GM23338 (cell line): ENCODE measurements around the gene XPR1. TPM values are rescaled to one million over a fixed set of nuclear protein-coding genes. Genes with fewer than 3 reads are reported as not detected.

ENCODE experiments used
- ETS1 ChIP-seq: IDR thresholded peaks from 2 replicates; pipeline ENCODE4 v1.6.1; 2016; ENCODE audit warnings: antibody characterized with exemption
- EZH2 ChIP-seq: fragments of 200-600 bp; sonication (generic); IDR thresholded peaks from one replicate; pipeline ENCODE4 v1.8.0; 2017; ENCODE audit warnings: antibody characterized with exemption, mild to moderate bottlenecking, low read depth; ENCODE audit not compliant: unreplicated experiment
- EZH2phosphoT487 ChIP-seq: fragments of 200-600 bp; sonication (generic); IDR thresholded peaks from one replicate; pipeline ENCODE4 v1.8.1; 2018; ENCODE audit warnings: antibody characterized with exemption; ENCODE audit not compliant: unreplicated experiment
- ZNF462 ChIP-seq: fragments of 250-450 bp; sonication (Bioruptor Pico); IDR thresholded peaks from 2 replicates; pipeline ENCODE4 v1.5.0; 2020; ENCODE audit warnings: mild to moderate bottlenecking, moderate library complexity
- polyA plus RNA-seq: library from polyadenylated mRNA; unstranded; fragments of >200 nt; fragmentation: Nextera tagmentation; extraction: Ambion mirVana; gene quantifications from 2 replicates; pipeline ENCODE4 v1.2.1, GENCODE V29; 2016
- small RNA-seq: library from RNA; depleted of rRNA; stranded (forward); fragments of <200 nt; gene quantifications from one replicate; pipeline ENCODE3, GENCODE V24; 2014; ENCODE audit warnings: low replicate concordance
- total RNA-seq: library from RNA; depleted of rRNA; stranded (reverse); fragments of >200 nt; shearing (Covaris generic); gene quantifications from 2 replicates; pipeline ENCODE4 v1.2.3, GENCODE V29; 2014; rRNA removed

XPR1 gene
- total and polyA plus RNA-seq, 2 experiments from 2014 or later: 9.3 to 38.1 TPM

- TF ChIP-seq ZNF462 (CRISPR knock-in tag) (no peak), EZH2phosphoT487 (no peak), ETS1 (no peak), EZH2 (no peak)
Observed at GRCh38 chr1:180939711-180940103, 307.9 kb downstream of the XPR1 start (continued).

Small RNA genes within 50 kb of the gene (small RNA-seq; reads per million reads assigned to genes)
- not detected for gene RF00026

Other genes starting within 250 kb of the XPR1 start
- gene ACBD6, start 129.4 kb upstream of the XPR1 start, total RNA-seq: 65.9 and 75.7 TPM in 2 replicates
- 88.8 and 91.5 TPM in 2 replicates for gene ACBD6, start 129.4 kb upstream of the XPR1 start, polyA plus RNA-seq
- gene OVAAL, start 73.1 kb upstream of the XPR1 start, total RNA-seq: not detected in 2 replicates
- not detected in 2 replicates for gene OVAAL, start 73.1 kb upstream of the XPR1 start, polyA plus RNA-seq